ENCODE measurements around the gene JPH4.
"Not testable (repeated sequence)": the region's sequence is repeated elsewhere in the genome, so short reads cannot be mapped to it uniquely, and the experiment has no call there.

Gene JPH4
- 0 to 0.07 (median 0) reads per million in 3 experiments for total RNA-seq

GRCh38 chr14:23578560-23579310, at the start of gene JPH4:
Gene JPH4 (minus strand): TSS chr14:23578790. CDS start chr14:23577453, 1,337 bp downstream.
- DNase-seq = no peak

- DNase-seq = no peak
These were observed 49.4 kb upstream of the JPH4 start for GRCh38 chr14:23627961-23628360.

- no peak for DNase-seq
These were observed 48.4 kb upstream of the JPH4 start for GRCh38 chr14:23626946-23627345.

GRCh38 chr14:23624830-23625404, 46.3 kb upstream of the JPH4 start:
- DNase-seq = no peak

- DNase-seq = no peak
These were observed 45.4 kb upstream of the JPH4 start for GRCh38 chr14:23623962-23624361.

- DNase-seq = no peak
These were observed 44.4 kb upstream of the JPH4 start for GRCh38 chr14:23622990-23623389.

- DNase-seq = no peak
These were observed 43.5 kb upstream of the JPH4 start for GRCh38 chr14:23621932-23622730.

- DNase-seq = no peak
These were observed 42.8 kb upstream of the JPH4 start for GRCh38 chr14:23621204-23621931.

GRCh38 chr14:23620177-23620702, 41.6 kb upstream of the JPH4 start:
- DNase-seq = no peak

- DNase-seq = no peak
These were observed 39.9 kb upstream of the JPH4 start for GRCh38 chr14:23618415-23618988.

GRCh38 chr14:23617539-23617938, 38.9 kb upstream of the JPH4 start:
- no peak for DNase-seq

GRCh38 chr14:23615856-23616255, 37.3 kb upstream of the JPH4 start:
- no peak for DNase-seq

- DNase-seq = no peak
These were observed 35.8 kb upstream of the JPH4 start for GRCh38 chr14:23614395-23614828.

GRCh38 chr14:23613242-23614070, 34.9 kb upstream of the JPH4 start:
- no peak for DNase-seq

- no peak for DNase-seq
These were observed 34.2 kb upstream of the JPH4 start for GRCh38 chr14:23612802-23613201.

- DNase-seq = no peak
These were observed 33.8 kb upstream of the JPH4 start for GRCh38 chr14:23612354-23612732.

- DNase-seq = no peak
These were observed 32.3 kb upstream of the JPH4 start for GRCh38 chr14:23610815-23611289.

GRCh38 chr14:23610090-23610814, 31.7 kb upstream of the JPH4 start:
- DNase-seq = peak; percentile 27

- not testable (repeated sequence) for DNase-seq
These were observed 31.0 kb upstream of the JPH4 start for GRCh38 chr14:23609411-23610089.

- no peak for DNase-seq
These were observed 30.4 kb upstream of the JPH4 start for GRCh38 chr14:23609001-23609400.
